HG03175 (cell line): ENCODE measurements around the gene EDNRA.

Source experiments
- ATAC-seq: cut with Tn5 transposase; IDR thresholded peaks from one replicate; pipeline ENCODE4 v1.9.1; 2021; ENCODE audit warnings: mild to moderate bottlenecking, moderate library complexity; ENCODE audit not compliant: unreplicated experiment

EDNRA gene

DNA sequence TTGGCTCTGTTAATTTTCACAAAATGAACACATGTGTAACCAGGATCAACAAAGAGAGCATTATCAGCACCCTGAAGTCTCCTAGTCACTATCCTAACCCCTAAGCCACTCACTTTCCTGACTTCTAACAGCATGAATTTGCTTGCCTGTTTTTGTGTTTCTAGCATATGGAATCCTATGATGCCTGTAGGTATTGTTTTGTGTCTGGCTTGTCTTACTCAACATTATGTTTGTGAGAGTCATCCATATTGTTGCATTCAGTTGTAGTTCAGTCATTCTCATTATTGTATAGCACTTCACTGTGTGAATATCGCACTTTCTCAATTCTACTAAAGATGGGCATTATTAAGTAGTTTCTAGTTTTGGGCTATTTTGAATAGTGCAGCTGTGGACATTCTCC lies 15.6 kb downstream of the EDNRA start:
- ATAC-seq: no peak

DNA sequence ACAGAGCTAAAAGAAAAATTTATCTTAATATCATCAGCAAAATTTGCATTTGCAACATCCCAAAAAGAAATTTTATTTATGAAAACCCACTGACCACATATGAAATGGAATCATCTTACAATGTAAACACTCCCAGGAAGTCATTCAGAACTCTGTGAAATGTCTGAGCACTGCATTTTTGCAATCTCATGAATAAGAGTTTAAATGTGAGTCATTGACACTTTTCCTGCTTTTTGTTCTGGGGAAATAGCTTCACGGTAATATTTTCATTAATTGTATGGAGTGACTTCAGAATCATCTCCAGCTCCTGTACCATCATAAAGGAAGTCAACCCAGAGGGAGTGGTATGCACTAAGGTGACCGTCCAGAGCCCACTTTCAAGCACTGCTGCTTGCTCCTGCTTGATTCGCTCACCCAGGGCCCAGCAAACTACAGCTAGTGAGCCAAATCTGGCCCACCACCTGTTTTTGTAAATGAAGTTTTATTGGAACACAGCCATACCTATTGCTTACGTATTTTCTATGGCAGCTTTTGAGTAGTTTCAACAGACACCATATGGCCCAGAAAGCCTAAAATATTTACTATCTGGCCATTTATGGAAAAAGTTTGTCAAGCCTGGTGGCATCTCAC lies 17.2 kb downstream of the EDNRA start:
- ATAC-seq: no peak

DNA sequence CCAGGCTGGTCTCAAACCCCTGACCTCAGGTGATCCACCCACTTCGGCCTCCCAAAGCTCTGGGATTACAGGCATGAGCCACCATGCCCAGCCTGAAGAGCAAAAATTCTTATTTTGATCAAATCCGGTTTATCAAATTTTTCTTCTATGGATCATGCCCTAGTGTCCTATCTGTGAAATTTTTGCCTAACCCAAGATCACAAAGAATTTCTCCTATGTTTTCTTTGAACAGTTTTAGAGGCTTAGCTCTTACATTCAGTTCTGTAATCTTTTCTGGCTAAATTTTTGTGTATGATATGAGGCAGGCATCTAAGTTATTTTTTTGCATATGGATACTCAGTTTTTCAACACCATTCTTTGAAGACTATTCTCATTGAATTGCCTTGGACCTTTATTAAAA lies 27.4 kb downstream of the EDNRA start:
- no peak for ATAC-seq

DNA sequence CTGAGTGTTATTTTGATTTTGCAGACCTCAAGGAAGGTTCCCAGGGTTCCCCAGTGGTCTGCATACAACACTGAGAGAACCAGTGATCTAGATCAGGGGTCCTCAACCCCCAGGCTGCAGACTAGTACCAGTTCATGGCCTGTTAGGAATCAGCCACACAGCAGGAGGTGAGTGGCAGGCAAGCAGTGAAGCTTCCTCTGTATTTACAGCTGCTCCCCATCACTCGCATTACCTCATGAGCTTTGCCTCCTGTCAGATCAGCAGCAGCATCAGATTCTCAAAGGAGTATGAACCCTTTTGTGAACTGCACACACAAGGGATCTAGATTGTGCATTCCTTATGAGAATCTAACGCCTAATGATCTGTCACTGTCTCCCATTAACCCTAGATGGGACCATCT lies 28.5 kb downstream of the EDNRA start:
- no peak for ATAC-seq

DNA sequence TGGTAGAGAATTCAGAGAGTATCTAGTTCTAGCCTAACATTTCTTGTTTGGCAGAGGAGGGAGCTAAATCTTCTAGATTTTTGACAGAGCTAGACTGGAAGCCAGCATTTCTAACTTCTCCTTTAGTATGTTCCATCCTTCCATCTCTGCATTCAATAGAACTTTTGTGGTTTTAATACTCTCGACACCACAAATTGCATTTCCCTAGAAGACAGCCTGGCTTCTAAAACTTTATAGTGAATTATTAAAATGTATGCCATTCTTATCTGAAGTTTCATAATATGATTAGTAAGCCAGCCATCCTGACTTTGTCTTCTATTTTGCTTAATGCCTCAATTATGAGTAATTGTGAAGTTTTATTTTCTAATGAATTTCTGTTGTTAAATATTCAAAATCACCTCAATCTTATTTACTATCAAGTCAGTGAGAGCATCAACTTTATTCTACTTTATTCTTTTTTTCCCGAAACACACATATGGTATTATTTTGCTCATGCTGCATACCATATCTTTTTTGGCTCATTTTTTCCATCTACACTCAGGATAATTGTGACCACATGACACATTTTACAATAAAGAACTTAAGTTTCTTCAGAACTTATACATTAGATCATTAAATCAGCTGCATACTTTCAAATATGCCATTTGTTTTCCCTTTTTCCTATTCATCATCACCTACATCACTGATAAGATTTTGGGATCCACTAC lies 30.2 kb downstream of the EDNRA start:
- ATAC-seq: no peak

DNA sequence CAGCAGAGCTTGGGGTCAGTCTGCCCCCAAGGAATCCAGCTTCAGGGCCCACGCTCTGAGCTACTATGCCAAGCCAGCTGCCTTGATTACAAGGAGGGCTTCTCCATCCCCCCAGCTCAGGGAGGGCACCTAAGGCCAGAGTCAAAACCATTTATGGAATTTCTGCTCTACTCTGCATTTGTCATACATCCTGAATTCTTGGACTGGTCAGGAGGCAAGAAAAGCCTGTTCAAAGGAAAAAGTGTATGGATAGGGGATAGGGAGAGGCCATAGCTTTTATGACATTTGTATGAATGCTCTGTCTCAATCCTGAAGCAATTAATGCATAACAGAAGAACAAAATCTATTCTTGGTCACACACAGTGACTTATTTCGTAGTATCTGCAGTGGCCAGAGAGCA lies 32.2 kb downstream of the EDNRA start:
- ATAC-seq: no peak

DNA sequence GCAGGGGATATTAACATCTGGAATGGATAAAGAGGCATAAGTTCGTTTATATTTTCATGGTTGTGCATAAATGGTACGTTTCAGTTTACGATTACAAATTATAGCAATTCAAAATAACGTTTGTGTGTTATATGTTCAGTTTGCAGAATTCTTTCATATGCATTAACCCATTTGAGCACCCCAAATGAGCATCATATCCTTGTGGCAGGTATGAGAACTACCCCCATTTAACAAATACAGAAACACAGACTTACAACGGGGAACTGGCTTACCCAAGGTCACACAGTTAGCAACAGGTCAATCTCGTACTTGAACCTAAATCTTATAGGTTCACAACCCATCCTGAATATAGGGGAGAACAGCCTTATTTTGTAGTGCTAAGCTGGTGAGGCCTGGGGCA lies 33.1 kb downstream of the EDNRA start:
- no peak for ATAC-seq

DNA sequence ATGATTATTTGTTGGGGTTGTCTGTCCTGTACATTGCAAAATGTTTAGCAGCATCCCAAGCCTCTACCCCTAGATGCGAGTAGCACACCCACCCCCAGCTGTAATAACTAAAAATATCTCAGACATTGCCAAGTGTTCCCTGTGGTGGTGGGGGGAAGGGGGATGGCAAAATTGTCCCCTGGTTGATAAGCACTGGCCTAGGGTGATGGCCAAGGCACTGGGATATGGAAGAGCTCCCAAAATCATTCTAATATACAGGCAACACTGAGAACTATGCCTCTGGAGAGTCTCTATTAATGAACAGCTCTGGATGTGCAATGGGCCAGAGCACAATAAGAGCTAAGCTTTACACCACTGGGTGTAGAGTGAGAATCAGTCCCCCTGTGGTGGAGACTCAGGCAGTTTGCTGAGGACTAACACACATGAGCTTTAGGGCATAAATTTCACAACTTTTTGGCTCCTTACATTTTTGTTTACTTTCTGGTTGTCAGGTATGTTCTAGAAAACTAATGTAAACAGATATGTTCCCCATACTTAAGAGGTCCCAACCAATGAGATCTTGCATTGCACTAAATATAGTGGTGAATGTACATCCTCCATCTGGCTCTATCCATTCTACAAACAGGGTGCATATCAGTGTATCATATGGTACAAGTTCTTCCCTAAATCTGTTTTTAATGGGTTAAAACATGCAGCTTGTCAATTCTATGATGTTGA lies 34.5 kb downstream of the EDNRA start:
- no peak for ATAC-seq

DNA sequence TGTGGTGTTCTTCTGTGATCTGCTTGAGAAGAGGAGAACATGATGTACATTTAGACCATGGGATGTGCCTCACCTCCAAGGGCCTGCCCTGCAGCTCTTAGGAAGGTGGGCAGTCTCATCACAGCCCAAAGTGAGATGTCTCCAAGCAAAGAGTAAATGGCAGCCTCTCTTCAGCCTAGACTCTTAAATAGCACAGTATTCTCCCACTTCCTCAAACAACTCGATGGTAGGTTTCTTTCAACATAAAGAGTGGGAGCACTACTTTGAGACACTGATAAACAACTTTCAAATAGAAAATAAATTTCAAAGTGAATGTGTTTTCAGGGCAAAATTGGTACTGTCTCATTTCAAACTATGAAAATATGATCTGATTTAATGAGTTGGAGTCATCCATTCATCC lies 35.2 kb downstream of the EDNRA start:
- ATAC-seq: no peak

DNA sequence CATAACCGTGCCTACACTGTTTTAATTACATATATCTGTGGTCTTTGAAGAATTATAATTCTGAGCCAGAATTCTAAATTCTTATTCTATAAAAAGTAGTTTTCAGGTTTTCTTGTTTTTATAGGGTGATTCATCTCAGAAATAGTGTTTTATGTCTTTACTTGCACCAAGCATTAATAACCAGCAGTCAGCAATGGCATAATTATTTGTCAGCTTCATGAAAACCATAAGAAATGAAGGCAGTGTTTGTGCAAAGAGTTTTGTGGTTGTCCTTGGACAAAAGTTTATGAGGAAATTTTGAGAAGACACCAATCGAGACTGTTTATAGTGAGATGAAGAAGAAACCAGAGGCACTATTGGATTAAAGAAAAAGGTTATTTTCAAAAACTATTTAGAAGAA lies 37.2 kb downstream of the EDNRA start:
- no peak for ATAC-seq

DNA sequence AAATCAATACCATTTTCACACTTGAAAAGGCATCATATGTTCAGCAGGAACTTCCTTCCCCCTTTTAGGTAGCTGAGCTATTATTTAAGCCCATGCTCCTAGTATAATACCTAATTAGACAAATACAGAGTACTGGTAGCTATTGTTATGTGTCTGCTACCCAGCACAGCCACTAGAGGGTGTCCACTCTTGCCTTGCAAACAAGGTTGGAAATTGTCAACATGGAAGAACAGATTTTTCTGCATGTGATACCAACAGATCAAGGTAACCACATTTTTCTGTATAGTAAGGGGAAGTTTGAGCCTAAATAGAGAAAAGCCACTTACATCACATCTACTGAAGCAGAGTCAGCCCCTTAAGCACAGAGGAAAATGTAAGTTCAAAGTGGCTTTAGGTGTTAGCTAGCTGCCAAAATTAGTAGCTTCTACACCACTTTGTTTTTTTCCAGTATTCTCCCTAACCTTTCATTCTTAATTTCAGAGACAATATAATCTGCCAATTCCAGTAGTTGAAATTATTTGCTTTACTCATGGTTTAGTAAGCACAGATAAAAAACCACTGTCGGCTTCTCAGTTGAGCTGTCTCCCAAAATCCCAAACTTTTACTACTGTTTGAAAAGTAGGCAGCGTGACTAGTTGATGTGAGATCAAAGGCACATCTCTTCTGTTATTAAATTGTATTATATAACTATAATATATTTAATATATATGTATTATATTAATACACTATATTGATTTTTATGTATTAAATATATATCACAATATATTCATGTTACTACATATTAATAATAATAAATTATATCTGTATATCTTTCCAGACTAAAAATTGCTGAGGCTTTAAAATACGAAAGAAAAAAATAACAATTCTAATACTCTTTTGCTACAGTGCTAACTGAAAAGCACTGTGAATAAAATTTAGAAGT lies 38.2 kb downstream of the EDNRA start:
- peak; percentile 94 for ATAC-seq

DNA sequence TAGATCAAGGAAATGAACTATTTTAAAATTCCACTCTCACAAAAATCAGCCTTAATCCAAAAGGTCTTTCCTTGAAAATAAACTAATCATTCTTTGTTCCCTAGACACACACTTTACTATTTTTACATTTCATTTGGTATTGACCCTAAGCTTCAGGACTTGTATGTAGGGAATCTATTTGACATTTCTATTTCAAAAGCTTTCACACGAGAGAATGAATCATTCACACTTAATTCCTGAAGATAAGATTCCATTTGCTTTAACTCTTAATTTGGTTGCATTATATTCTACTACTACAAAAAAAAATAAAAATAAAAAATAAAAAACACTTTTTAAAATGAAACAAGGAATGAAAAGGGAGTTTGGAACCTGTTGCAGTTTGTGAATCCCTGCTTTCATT lies 43.7 kb downstream of the EDNRA start:
- ATAC-seq: no peak

DNA sequence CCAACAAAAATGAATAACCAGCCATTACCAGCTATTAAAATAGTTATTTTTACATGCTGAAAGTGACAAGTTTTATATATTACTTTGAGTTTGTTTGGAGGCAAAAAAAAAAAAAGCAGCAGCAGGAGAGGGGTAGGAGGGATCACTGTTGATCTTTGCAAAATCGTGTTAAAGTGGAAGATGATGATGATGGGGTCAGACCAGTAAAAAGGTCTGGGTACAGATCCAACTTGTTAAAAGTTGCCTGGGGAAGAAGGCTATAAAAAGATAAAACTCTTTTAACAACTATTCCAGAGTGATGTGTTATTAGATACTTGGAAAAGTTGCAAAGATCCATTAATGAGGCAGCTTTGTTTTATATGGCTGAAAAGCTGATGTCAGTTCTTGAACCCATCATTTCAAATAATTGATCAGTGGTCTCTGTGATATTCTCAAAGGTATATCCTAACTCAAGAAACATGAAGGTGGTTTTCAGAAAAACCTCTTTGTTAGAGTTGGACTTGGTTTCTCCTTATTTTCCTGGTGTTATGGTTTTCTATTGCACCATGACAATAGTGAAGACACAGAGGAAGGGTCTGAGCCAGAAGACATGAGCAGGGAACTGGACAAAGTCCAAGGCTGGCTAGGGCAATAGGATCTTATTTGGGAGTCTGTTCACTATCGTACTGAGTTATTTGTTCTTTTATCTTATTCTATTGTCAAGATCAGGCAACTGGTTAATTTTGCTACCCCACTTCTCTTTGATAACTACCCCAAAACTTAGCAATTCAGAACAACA lies 44.8 kb downstream of the EDNRA start:
- no peak for ATAC-seq

DNA sequence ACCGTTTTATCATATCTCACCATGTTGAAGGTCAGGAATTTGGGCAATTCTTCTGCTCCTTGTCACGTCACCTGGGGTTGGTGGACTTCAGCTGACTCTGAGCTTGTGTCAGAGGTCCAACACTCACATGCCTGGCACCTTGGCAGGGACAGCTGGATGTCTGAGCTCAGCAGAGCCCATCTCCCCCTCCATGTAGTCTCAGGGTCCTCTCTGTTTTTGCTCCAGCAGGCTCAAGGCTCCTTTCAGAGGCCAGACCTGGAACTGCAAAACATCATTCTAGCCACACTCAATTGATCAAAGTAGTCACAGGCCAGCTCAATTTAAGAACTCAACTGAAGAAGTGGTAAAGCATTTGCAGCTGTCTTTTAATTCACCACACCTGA lies 45.4 kb downstream of the EDNRA start:
- no peak for ATAC-seq

DNA sequence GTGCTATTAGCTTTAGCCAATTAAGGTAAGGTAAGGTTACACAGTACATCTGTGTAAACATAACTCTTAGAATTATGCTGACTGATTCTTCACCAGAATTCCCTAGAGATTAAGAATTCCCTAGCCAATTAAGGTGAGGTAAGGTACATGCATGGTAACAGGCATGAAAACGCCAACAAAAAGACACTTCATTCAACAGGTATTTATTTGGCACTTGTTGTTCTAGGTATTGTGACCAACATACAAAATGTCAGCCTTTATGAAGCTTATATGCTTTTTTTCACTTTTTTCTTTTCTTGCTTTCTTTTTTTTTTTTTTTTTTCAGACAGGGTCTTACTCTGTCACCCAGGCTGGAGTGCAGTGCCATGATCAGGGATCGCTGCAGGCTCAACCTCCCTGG lies 47.2 kb downstream of the EDNRA start:
- no peak for ATAC-seq

DNA sequence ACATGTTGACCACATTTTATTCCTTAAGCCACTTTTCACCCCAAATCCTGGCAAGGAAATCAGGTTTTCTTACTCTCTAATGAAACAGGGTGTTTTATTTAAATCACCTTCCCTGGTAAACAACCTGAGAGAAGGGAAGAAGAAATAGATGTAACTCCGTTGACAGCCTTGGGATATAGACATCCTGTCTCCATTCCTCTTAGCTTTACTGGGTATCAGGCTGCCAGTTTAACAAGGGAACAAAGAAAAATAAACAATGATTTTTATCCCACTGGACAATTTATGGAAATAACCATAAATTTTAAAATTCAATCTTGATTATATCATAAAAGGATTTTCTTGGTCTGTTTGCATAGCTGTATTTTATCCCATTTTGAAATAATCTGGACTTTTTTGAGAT lies 49.2 kb downstream of the EDNRA start:
- no peak for ATAC-seq

DNA sequence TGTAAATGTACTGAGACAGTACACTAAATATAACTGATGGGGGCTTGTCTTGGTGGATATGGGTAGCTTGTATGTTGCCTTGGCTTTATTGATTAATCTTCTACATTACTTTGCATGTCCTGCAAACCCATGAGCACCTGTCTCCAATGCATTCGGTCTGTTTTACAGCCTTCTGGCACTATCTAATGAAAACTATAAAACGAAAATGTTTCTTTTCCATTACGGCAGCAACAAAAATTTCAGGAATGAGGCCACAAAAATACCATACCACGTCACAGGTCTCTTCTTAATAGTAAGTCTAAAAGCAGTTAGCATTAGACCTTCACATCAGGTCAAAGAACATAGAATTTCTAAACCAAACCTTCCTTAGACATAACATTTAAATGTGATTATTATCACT lies 49.8 kb downstream of the EDNRA start:
- ATAC-seq: no peak

DNA sequence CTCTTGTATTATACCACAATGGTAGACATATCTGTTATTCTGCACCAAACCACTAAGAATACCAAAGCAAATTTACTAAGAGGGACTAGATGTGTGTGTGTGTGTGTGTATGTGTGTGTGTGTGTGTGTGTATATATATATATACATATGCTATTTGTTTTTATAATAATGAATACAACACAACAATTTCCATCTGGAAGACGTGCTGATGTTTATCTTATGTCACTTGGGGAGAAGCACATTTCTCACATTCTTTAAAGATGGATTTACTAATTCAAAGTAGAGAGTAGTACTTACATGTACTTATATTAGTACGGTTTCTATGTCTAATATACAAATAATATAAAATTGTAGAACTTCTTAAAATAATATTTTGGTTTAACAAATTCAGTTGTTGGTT lies 52.0 kb downstream of the EDNRA start:
- ATAC-seq: no peak

DNA sequence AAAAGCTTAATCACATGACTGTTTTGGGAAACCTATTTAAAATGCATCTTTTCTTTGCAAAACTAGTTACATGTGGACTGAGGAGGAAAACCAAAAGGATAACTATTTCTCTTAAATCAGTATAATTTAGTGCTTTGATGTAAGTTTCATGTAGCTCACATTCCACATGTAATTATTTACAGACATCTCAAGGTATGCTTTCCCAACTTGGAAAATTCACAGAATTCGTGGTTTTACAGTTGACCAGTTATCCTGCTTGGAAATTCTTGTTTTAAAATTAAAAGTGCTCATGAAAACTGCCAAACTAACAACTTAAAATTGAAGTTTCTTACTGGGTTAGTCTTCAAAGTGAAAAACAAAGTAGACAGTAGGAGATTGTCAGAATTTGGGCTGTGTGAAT lies 52.4 kb downstream of the EDNRA start:
- ATAC-seq: no peak

DNA sequence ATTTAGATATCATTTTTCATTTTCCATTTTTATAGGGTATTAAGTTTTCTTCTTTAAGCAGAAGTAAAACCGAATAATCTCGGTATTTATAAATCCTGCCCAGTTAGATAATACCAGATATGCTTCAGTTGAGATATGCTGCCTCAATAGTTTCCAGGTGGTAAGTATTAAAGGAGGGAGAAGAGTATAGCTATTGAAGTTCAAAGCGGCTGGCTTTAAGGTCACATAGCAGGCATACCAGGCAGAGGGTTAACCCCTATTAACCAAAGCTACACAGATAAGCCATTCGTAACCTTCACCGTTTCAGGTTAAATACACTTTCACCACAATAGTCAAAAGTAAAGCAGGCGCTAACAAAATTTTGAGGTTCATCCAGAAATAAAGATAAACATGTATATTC lies 54.2 kb downstream of the EDNRA start:
- no peak for ATAC-seq

DNA sequence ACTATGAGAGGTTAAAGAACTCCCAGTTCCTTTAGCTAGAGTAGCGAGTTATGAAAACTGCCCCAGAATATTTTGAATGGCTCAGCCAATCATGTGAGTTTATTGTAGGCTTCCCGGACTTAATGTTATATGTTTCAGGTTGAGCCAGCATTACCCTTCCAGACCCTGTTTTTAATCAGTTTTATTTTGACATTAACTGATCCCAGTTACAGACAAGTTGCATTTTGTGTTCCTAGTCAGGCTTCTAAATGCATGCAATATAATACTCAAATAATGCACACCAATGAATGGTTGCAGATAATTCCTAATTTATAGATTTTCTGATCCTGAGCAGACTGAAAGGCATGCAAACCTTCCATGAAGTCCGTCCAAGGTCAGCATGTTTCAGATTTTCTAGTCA lies 57.8 kb downstream of the EDNRA start:
- no peak for ATAC-seq
